ENCODE results near the gene IL17RD.
A peak's percentile ranks its signal among the peaks of the same experiment; 100 is the strongest.

The IL17RD gene

DNA sequence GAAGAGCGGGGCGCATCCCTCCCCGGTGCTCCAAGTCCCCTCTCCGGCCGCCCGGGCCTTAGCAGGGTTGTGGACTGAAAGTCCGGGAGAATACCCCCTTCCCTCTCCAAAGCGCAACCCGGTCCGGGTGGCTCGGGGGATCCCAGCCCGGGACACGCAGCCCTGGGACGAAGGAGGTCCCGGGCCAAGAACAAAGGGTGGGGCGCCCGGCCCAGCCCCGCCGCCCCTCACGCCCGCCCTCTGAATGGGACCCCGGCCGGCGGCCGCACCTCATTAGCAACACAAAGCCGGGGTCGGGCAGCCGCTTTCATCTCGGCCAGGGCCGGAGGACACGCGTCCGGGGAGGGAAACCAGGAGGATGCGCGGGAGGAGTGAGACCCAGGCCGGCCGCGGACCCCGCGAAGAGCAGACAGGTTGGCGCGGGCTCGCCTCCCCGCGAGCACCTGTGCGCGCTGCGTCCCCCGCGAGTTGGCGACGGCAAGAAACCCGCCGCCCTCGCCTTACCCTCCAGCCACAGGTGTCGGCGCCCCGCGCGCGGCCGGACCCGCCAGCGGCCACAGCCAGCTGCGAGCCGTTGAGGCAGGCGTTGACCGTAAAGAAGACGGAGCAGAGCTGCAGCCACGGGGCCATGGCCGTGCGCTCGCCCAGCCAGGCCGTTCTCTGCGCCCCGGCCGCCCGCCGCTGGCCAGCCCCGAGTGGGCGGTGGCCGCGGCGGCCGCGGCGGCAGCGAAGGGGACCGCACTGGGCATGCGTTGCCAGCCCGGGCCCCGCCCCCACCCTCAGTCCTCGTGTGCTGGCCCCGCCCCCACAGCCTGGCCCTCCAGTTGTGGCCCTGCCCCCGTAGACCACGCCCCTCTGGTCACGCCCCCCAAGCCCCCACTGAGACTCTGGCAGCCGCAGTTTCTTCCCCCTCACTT lies at the start of gene IL17RD:
TSS of gene IL17RD (minus strand) at position 697 of the 917 bp plus-strand sequence. CDS start at position 630, 67 bp downstream.
- DNase-seq (ENCODE audit: low spot score): peak; percentile 44

DNA sequence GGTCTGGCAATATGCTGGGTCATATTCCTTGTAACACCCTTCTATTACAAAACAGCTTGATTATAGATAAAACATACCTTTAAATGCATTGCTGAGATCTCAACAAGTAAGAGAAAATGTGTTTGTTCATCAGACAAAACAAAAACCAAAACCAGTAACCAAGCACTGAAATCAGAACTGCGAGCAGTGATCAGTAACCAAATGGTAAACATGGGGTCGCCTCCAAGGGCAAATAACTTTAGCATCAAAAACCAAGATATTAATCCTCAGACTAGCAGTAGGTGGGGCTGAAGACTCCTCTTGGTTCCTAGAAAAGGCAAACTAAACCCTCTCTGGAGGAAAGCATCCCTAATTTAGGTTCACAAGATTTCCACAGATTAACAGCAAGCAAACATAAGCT lies 41.3 kb upstream of the IL17RD start:
- DNase-seq (ENCODE audit: low spot score): no peak

DNA sequence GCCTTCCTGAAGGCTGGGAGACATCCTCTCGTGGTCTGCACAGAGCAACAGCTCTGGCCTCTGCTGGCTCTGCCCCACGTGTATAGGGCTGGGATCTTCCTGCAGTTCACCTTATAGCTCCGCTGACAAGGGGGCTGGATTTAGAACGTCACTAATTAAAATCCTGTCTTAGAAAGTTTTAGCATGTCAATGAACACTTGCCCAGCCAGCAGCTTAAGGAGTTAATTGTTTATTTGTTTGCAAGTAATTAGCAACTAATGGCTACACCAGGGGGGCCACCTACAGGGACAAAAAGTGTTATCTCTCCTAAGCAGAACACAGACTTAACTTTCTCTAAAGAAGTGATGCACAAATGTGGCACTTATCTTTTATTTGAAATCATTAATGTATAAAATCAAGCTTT lies 34.7 kb upstream of the IL17RD start, which contains the start of gene HESX1:
TSS of gene HESX1 (minus strand) at position 84 of the 403 bp plus-strand sequence. CDS start at position 24, 60 bp downstream.
- DNase-seq (ENCODE audit: low spot score): no peak

DNA sequence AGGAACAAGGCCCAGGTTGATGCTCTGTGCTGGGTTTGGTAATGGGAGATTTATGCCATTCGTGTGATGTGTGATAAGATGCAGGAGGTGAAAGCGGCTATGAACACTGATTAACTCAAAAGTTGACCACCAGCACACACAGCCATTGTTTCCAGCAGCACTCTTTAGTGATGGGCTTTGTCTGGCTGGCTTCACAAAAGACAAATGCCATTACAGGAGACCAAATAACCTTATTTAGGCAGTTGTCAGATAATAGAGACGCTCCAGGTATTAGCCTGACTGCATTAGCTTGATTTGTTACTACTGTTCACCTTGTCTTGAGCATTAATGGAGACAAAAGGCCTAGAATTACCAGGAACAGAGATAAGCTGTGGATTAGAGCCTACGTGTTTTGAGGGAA lies 29.5 kb upstream of the IL17RD start:
- DNase-seq (ENCODE audit: low spot score): no peak

DNA sequence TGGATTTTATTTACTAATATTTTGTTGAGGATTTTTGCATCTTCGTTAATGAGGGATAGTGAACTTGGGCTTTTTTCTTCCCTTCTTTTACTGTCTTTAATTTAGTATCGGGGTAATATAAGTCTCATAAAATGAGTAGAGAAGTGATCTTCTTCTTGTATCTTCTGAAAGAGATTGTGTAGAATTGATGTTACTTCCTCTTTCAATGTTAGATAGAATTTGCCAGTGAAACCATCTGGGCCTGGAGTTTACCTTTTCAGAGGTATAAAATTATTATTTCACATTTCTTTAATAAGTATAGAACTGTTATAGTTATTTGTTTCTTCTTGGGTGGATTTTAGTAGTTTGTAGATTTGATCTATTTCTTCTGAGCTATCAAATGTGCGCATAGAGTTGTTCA lies 26.9 kb upstream of the IL17RD start:
- no peak for DNase-seq (ENCODE audit: low spot score)

DNA sequence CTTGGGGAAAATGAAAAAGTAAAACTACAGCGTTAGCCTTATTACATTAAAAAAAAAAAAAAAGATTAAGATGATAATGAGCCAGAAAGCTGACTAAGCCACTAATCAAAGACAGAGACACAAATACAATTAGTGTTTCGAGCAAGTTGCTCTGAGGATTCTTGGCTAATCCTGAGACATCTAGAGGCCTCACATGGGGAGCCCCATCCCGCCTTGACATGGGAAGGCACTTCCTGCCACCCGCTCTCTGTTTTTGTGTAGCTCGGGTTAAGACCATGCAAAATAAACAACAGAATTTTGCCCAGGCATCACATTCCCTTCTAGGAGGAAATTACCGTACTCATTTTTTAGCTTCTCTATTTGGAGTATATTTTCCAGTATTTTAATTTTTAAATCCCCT lies 19.4 kb upstream of the IL17RD start:
- DNase-seq (ENCODE audit: low spot score): no peak

DNA sequence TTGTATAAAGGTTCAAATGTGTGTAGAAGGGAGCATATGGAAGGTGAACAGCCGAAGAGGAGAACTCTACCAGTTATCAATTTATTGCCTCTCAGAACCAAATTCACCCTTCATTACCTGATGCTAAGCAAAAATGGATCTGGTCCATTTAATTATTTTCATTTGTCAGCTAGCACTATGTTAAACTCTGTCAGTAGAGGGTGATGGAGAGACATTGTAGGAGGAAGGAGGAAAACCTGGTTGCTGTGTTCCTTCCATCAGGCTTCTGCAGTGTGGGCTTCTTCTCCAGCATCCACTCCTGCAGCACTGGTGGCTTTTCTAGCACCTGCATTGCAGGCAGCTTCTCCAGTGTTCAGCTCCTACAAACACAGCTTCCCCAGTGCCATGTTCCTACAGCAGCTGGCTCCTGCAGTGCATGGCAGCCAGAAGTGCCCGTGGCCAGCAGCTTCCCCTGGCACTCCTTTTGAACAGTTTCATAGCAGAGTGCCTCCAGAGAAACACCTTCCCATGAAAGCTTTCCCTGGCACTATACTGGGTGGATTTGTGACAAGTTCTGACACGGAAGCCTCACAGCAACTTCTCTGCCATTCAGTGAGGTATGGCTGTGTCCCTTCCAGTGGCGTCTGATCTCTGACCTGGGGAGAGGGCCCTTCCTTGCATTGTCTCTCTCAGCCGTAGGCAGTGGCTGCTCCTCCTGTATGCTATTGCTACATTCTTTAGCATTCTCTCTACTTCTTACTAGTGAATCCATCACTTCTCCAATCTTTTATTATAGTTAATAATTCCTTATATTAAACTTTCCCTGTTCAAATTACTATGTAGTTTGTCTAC lies 14.6 kb upstream of the IL17RD start:
- peak; percentile 51 for DNase-seq (ENCODE audit: low spot score)

DNA sequence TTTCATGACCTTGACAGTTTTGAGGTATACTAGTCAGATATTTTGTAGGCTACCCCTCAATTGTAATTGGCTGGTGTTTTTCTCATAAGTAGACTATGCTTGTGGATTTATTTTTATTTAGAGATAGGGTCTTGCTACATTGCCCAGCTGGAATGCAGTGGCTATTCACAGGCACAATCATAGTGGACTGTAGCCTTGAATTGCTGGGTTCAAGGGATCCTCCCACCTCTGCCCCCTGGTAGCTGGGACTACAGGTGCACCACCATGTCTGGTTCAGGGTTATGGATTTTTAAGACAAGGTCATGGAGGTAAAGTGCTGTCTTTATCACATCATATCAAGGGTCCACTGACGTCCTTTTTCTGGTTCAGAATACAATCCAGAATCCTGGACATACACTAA lies 10.9 kb upstream of the IL17RD start:
- DNase-seq (ENCODE audit: low spot score): no peak

DNA sequence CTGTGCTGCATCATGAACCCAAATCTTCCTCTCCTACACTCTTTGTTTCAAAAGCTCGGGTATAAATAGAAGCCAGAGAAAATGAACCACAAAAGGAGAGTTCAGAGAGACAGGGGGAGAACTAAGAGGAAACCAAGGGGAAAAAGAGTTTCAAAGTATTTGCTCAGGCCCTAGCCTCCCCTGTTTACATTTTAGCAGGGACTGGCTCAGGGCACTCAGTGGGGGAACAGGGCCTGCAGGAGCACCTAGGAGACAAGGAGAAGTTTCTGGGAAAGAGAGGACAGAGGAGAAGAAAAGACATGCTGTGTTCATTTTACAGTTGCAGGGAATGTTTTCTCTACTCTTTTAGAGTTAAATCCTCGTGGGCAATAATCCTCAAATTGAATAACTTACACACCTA lies 8.5 kb upstream of the IL17RD start:
- no peak for DNase-seq (ENCODE audit: low spot score)

DNA sequence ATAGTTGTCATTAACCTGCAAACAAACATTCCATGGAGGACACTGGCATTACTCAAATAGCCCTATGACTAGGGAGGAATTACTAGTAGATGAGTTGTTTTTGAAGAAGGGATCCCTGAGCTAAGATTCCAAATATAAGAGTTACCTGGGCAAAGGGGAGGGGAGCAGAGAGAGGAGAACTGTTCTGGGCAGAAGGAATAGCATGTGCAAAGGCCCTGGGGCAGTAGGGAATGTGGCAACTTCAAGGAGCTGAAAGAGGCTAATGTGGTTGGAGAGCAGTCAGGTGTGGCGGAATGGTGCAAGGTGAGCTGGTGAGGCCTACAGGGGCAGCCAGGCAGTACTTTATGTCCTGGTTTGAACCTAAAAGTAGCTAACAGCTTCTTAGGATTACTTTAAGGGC lies 5.8 kb upstream of the IL17RD start:
- no peak for DNase-seq (ENCODE audit: low spot score)

DNA sequence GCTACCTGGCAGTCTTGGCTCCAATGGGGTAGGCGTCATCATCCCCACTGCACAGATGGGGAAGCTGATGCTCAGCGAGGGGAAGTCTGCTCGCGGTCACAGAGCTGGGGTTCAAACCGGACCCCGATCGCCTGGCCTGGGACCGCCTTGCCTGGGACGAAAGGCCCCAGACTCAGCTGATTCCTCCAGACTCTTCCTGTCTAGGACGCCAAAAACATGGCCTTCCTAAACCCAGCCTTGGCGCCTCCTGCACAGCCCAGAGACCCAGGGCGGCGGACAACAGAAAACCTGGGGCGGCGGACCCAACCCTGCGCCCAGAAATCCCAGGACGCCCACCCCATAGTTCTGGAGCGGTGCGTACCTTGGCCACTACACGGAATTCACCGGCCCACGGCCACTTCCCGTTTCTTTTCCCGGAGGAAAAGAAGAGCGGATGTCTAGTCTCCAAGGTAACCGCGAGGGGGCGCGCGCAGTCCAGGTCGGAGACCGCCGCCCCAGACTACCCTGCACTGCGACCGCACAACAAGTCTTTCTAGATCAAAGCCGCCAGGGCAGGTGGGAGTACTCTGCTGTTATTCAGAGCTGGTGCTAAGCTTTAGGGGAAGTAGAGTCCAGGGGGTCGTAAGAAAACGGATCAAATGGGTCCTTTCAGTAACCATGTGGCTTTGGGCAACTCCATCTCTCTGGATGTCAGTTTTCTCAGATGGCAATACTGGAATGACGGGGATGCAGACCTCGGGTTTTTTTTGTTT lies 4.9 kb upstream of the IL17RD start:
- peak; percentile 64 for DNase-seq (ENCODE audit: low spot score)

DNA sequence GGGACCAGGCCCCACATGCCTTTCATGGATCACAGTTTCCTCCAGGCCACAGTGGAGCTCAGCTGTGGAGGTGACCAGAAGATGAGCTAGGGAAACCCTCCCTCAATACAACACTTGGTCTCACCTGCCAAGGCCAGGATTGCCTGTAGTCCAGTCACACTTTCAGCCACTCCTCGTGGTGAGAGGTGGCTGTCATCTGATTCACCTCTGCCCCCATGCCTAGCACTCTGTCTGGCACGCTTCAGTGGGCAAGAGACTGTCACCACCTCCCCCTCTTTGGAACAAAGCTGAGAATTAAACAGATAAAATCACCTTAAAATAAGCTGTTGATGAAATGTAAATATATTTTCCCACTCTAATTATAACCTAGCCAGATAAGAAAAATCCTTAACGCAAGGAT lies 4.0 kb upstream of the IL17RD start:
- DNase-seq (ENCODE audit: low spot score): no peak

DNA sequence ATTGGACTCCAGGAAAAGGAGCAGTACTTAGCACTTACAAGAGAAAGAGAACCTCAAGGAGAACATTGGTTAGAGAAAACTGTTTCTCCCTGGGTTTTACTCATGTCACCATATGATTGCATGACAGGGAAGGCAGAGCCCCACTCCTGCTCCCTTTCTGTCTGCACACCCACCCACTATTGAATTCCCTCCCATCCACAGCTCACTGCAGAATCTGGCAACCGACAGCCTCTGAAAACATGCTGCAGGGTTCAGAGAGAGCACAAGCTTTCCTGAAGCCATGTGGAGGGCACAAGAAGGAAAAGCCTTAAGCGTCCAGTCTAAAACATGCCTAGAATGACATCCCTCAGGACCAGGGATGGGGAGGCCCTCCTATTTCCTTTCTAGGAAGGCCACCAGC lies 3.0 kb upstream of the IL17RD start:
- DNase-seq (ENCODE audit: low spot score): no peak

DNA sequence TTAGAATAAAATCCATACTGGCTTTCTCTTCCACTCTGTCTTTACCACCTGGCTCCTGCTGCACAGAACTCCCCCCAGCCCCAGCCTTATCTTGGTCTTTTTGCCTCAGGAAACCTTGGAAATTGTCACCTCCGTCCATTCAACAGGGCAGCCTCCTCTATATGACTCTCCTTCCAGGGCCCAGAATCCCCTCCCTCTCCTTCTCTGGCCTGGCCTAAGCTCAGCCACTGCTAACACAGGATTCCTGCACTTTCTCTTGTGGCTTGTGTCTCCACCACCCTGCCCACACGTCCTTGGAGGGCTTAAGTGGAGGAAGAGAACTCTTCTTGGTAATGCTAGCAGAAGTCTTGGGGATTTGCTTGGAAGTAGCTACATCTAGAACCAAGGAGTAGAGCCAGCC lies 1.5 kb upstream of the IL17RD start:
- DNase-seq (ENCODE audit: low spot score): no peak

DNA sequence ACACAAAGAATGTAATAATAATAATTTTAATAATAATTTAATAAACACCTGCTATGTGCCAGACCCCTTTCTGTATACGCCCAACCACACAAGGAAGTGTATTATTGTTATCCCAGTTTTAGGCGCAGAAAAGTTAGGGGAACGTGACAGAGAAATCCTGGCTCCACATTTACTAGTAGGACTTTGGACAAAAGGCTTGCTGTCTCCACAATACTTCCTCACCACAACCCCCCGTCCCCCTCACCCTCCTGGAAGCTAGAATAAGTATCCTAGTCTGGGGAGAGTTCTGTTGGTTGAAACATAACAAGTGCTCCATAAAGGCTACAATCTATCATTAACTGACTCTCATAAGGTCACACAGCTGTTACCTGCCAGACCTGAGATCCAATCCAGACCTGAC lies 488 bp upstream of the IL17RD start:
- DNase-seq (ENCODE audit: low spot score): no peak

DNA sequence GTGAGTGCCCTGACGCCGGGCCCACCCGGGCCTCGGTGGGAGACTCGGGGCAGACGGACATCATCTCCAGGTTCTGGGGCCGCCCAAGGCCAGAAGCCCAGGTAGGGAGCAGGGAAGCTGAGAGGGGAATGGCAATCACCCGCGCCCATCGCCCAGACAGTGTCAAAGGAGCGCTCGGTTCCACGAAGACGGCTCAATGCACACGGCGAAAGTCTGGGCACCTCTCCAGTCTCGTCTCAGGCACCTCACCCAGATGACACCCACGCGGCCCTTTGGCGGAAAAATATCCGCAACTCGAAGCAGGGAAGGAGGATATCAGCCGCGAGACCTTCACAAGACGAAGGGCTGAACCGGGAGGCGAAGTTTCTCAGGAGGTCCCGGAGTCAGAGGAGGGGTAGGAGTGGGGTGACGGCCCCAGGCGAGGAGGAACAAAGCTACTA lies 916 bp downstream of the IL17RD start:
- no peak for DNase-seq (ENCODE audit: low spot score)

DNA sequence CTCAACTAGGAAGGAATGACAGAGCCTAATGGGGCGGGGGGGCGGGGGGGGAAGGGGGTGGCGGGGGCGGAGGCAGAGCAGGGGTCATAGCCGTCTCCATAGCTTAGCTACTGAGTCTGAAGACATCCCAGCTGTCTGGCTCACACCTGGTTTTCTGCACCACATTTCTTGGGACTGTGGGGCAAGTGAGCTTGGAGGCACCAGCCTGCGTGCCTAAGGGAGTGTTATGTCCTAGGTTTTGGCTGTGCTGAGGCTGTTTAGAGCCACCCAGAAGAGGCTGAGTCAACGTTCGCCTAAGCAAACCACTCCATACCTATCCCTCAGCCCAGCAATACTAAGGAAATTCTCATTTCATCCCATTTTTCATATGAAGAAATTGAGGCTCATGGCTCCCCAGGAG lies 1.4 kb downstream of the IL17RD start:
- no peak for DNase-seq (ENCODE audit: low spot score)

DNA sequence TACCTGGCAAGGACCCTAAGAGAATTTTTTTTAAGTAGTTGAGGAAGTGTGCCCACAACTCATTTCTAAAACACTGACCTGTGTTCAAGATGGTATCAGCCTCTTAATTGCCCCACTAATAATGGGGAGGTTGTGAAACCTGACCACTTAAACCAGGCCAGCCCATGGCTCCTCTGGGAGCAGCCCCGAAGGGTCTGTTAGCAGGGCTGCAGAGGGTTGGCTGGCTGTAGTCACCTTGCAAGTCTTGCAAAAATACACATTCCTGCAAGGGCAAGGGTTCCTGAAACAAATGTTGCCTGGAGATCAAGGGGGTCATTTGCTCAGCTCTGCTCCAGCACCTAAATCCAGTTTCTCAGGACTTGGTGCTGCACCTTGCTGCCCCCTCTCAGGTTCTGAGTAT lies 3.2 kb downstream of the IL17RD start:
- no peak for DNase-seq (ENCODE audit: low spot score)

DNA sequence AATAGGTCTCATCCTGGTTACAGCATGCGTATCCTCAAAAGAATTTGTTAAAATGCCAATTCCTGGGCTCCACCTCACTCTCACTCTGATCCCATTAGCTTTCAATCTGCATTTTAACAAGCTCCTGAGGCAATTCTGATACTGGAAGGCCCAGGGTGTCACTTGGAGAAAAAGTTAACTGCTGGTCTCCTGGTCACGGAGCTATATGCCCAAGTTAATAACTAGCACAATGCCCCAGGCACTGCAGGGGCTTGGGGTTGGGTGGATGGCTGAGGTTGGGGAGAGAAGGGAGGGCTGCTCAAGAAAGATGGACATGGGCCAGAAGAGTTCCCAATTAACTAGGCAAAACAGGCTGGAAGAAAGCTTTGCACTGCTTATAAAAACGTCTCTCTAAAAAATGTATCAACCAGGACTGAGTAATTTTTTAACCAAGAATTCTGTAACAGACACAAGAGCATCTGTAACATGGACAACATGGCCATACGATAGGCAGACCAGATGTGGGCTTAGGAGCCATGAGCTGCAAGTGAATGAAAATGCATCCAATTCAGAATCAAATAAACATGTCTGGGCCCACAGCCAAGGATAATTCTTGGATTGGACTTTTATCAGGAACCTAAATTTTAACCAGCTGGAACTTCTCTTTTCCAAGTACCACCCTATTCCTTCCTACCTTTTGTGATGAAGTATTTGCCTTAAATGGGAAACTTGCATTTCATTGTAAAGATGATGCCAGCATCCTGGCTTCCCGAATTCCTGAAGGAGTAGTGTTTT lies 4.2 kb downstream of the IL17RD start:
- no peak for DNase-seq (ENCODE audit: low spot score)

DNA sequence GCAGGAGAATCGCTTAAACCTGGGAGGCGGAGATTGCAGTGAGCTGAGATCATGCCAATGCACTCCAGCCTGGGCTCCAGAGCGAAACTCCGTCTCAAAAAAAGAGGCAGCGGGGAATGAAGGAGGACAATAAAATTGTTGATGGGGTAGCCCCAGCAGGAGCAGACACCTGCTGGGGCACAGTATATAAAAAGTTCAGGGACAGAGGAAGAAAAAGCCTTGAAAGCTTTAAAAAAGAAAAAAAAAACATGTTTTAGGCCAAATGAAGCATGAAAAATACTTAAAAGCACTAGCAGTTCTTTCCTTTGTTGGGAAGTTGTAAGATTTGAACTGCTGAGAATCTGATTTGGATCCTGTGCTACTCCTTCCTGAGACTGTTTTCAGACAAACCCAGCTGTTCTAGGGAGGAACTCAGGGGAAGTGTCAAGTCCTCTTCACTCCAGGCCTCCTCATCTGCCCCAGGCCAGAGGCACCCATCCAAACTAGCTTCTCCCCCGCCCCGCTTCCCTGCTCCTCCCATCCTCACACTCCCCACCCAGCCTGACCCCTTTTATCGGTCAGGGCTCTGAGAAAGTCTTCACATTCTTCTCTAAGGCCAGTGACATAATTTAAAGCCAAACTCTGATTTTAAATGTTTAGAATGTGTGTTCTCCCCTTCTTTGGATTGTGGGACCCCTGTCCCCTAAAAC lies 4.9 kb downstream of the IL17RD start:
- no peak for DNase-seq (ENCODE audit: low spot score)

Data from NAMALWA (cell line).